Prostate gland (tissue), 2 donors: Measurements from ENCODE around the gene ME3. TPM values are rescaled to one million over a fixed set of nuclear protein-coding genes. Genes with fewer than 3 reads are reported as not detected.

Experiments
- DNase-seq: peaks from one replicate; pipeline ENCODE4 v3.0.0-alpha.2; 2019; ENCODE audit warnings: low spot score
- H3K27ac ChIP-seq, 2 donors: fragments of 200-600 bp; sonication (generic); 2 replicates each; pipeline ENCODE4 v1.5.1; 2017 to 2019
- H3K27me3 ChIP-seq: fragments of 200-600 bp; sonication (generic); replicated peaks from 2 replicates; pipeline ENCODE4 v1.5.1; 2019; ENCODE audit not compliant: insufficient read depth
- H3K36me3 ChIP-seq, 2 donors: fragments of 200-600 bp; sonication (generic); 1 replicate in 1 of 2; 2 replicates in 1 of 2; pipeline versions ENCODE4 v1.5.1 to v1.8.1; 2017 to 2019
- H3K4me1 ChIP-seq: fragments of 200-600 bp; sonication (generic); replicated peaks from 2 replicates; pipeline ENCODE4 v1.5.1; 2019
- H3K4me3 ChIP-seq, 2 donors: fragments of 200-600 bp; sonication (generic); 2 replicates each; pipeline ENCODE4 v1.5.1; 2017 to 2019
- H3K9me3 ChIP-seq: fragments of 200-600 bp; sonication (generic); 2 replicates; pipeline ENCODE4 v1.5.1; 2017
- CTCF ChIP-seq, 4 experiments: fragments of 200-600 bp in 2 of 4; fragments of 450-650 bp in 2 of 4; sonication (generic) in 2 of 4; IDR thresholded peaks; 1 replicate in 3 of 4; 2 replicates in 1 of 4; pipeline ENCODE4 v1.5.1; 2016 to 2019; ENCODE audit warnings: antibody characterized with exemption in 4 of 4, mild to moderate bottlenecking in 2 of 4, moderate library complexity in 2 of 4
- POLR2A ChIP-seq: fragments of 450-650 bp; IDR thresholded peaks from one replicate; pipeline ENCODE4 v1.6.1; 2016; ENCODE audit warnings: antibody characterized with exemption, mild to moderate bottlenecking
- POLR2AphosphoS5 ChIP-seq: sonication (generic); formaldehyde crosslinking; IDR thresholded peaks from one replicate; pipeline ENCODE4 v1.6.1; 2017; ENCODE audit warnings: antibody characterized with exemption
- WGBS: methylation state at CpG from one replicate; pipeline ENCODE4 v1.1.5; 2018; 5-methylcytosine and 5-hydroxymethylcytosine counted together
- intact Hi-C: fragments of 100-400 bp; cut with DNase I; formaldehyde crosslinking; loops from one replicate; pipeline ENCODE4 v1.14.2; 2022
- total RNA-seq, 2 donors: library from RNA; depleted of rRNA; stranded (reverse); fragments of >200 nt; gene quantifications; one replicate each; pipeline ENCODE4 v1.1.0, GENCODE V29; 2016

Gene ME3
- total RNA-seq, 2 donors from 2014 or later = 31.4 to 107 TPM

GRCh38 chr11:86676533-86677154, 4.2 kb upstream of the ME3 start:
- Histone ChIP-seq H3K9me3 (no peaks in the 10 kb centered on the region), H3K36me3 (no peaks in the 10 kb centered on the region), H3K27ac (no peak overlapping the region), H3K4me3 (no peak overlapping the region), H3K27me3 (no peaks in the 10 kb centered on the region), H3K4me1 (peaks cover 3% of the 10 kb centered on the region)
- intact Hi-C loops = loop anchor here (5.0 kb wide), 1 partner anchor 66 kb away; no protein-coding TSS in a partner anchor
- 85% methylated on average over 6 of the region's 6 CpGs for WGBS
- no peak for TF ChIP-seq CTCF (IDR thresholded peaks at IDR 0.05)
- TF ChIP-seq POLR2A = no peak
- TF ChIP-seq POLR2AphosphoS5 = no peak
- DNase-seq = no peak

- intact Hi-C loops = loop anchor here (5.0 kb wide), 1 partner anchor 66 kb away; no protein-coding TSS in a partner anchor
- no peaks in the 10 kb centered on the region for H3K36me3 ChIP-seq
- H3K4me1 ChIP-seq = peaks cover 3% of the 10 kb centered on the region
- H3K9me3 ChIP-seq = no peaks in the 10 kb centered on the region
- no peak overlapping the region for H3K4me3 ChIP-seq
- H3K27me3 ChIP-seq = no peaks in the 10 kb centered on the region
- H3K27ac ChIP-seq = no peak overlapping the region
- 41% methylated on average over 1 of the region's 1 CpG for WGBS
- no peak for TF ChIP-seq POLR2A
- no peak for DNase-seq
These were observed 3.6 kb upstream of the ME3 start for GRCh38 chr11:86676010-86676409.

GRCh38 chr11:86675017-86675416, 2.6 kb upstream of the ME3 start:
- no peaks in the 10 kb centered on the region for H3K27me3 ChIP-seq
- intact Hi-C loops = loop anchor here (5.0 kb wide), 1 partner anchor 67 kb away; no protein-coding TSS in a partner anchor
- H3K9me3 ChIP-seq = no peaks in the 10 kb centered on the region
- peaks cover 3% of the 10 kb centered on the region for H3K4me1 ChIP-seq
- DNase-seq = no peak
- no peak for TF ChIP-seq CTCF (IDR thresholded peaks at IDR 0.05)
- no peak for TF ChIP-seq POLR2AphosphoS5
- TF ChIP-seq POLR2A = no peak
- no peak overlapping the region for H3K4me3 ChIP-seq
- no peaks in the 10 kb centered on the region for H3K36me3 ChIP-seq
- WGBS = 70% methylated on average over 2 of the region's 2 CpGs
- H3K27ac ChIP-seq = no peak overlapping the region

GRCh38 chr11:86673872-86674750, 1.7 kb upstream of the ME3 start:
- H3K27me3 ChIP-seq = no peaks in the 10 kb centered on the region
- intact Hi-C loops = loop anchor here (5.0 kb wide), 2 partner anchors 52 to 128 kb away; partner anchors contain the start of gene PRSS23
- peaks cover 3% of the 10 kb centered on the region for H3K4me1 ChIP-seq
- no peak for DNase-seq
- H3K27ac ChIP-seq = peak overlapping the region; percentile 22 to 91
- no peak overlapping the region for H3K4me3 ChIP-seq
- H3K36me3 ChIP-seq = no peaks in the 10 kb centered on the region
- TF ChIP-seq POLR2AphosphoS5 (no peak), CTCF (IDR thresholded peaks at IDR 0.05) (no peak), POLR2A (no peak)
- H3K9me3 ChIP-seq = no peaks in the 10 kb centered on the region
- WGBS = 63% methylated on average over 6 of the region's 6 CpGs

- Histone ChIP-seq H3K27me3 (no peaks in the 10 kb centered on the region), H3K4me1 (peaks cover 3% of the 10 kb centered on the region), H3K9me3 (no peaks in the 10 kb centered on the region), H3K4me3 (no peak overlapping the region), H3K27ac (peak overlapping the region; percentile 91 to 92), H3K36me3 (no peaks in the 10 kb centered on the region)
- TF ChIP-seq POLR2A (no peak), CTCF (IDR thresholded peaks at IDR 0.05) (no peak), POLR2AphosphoS5 (no peak)
- WGBS = 80% methylated on average over 8 of the region's 8 CpGs
- intact Hi-C loops = loop anchor here (5.0 kb wide), 2 partner anchors 51 to 129 kb away; partner anchors contain the start of gene PRSS23
- no peak for DNase-seq
These were observed 833 bp upstream of the ME3 start for GRCh38 chr11:86673055-86673843.
